Caco-2 (cell line): ENCODE data around the gene COL4A6. TPM values are rescaled to one million over a fixed set of nuclear protein-coding genes. Genes with fewer than 3 reads are reported as not detected.

Experiments
- BruUV-seq: library from RNA; stranded (reverse); fragments of 400-500 nt; replicated peaks from 2 replicates; lab custom pipeline; 2021; lab: Mats Ljungman, UMichigan
- CTCF ChIA-PET: fragments of 300-600 bp; sonication (Branson Sonifier 250); formaldehyde crosslinking; loops from one replicate; lab custom pipeline; 2022; ENCODE audit warnings: antibody characterized with exemption; lab: Charles Lee
- POLR2A ChIA-PET: fragments of 300-600 bp; sonication (Branson Sonifier 250); formaldehyde crosslinking; loops from one replicate; lab custom pipeline; 2022; ENCODE audit warnings: antibody characterized with exemption; lab: Charles Lee
- DNase-seq, 2 experiments: peaks; one replicate each; pipeline versions ENCODE4 v3.0.0 to v3.0.0-alpha.2; 2020 to 2022
- H3K27me3 ChIP-seq: replicated peaks from 2 replicates; pipeline ENCODE4 v1.6.0; 2011; ENCODE audit warnings: low read length; ENCODE audit not compliant: control insufficient read depth, insufficient read depth
- H3K36me3 ChIP-seq: 2 replicates; pipeline ENCODE4 v1.5.1; 2011; ENCODE audit warnings: low read length; ENCODE audit not compliant: control insufficient read depth, insufficient read depth
- H3K4me1 ChIP-seq: fragments of 250-450 bp; sonication (Bioruptor Pico); 2 replicates; pipeline ENCODE4 v1.5.1; 2020; ENCODE audit warnings: mild to moderate bottlenecking
- H3K4me3 ChIP-seq: 2 replicates; pipeline ENCODE4 v1.5.1; 2011; ENCODE audit warnings: low read depth, mild to moderate bottlenecking, control low read depth, low read length
- H3K9me3 ChIP-seq: fragments of 250-450 bp; sonication (Bioruptor Pico); 2 replicates; pipeline ENCODE4 v1.5.1; 2020; ENCODE audit warnings: mild to moderate bottlenecking, moderate library complexity
- H3K27ac Mint-ChIP-seq: one replicate; pipeline ENCODE4 v1.8.0; 2022; ENCODE audit warnings: mixed read lengths; ENCODE audit not compliant: unreplicated experiment
- H3K27me3 Mint-ChIP-seq: one replicate; pipeline ENCODE4 v1.8.0; 2022; ENCODE audit warnings: mixed read lengths; ENCODE audit not compliant: insufficient read depth, unreplicated experiment
- H3K36me3 Mint-ChIP-seq: one replicate; pipeline ENCODE4 v1.8.0; 2022; ENCODE audit warnings: mild to moderate bottlenecking, mixed read lengths; ENCODE audit not compliant: insufficient read depth, unreplicated experiment
- H3K4me1 Mint-ChIP-seq: one replicate; pipeline ENCODE4 v1.8.0; 2022; ENCODE audit warnings: low read depth, mixed read lengths; ENCODE audit not compliant: unreplicated experiment
- H3K4me3 Mint-ChIP-seq: one replicate; pipeline ENCODE4 v1.8.0; 2022; ENCODE audit warnings: mild to moderate bottlenecking, moderate library complexity, mixed read lengths; ENCODE audit not compliant: unreplicated experiment
- H3K9me3 Mint-ChIP-seq: one replicate; pipeline ENCODE4 v1.8.0; 2022; ENCODE audit warnings: mixed read lengths; ENCODE audit not compliant: unreplicated experiment
- intact Hi-C: fragments of 100-400 bp; cut with micrococcal nuclease; formaldehyde crosslinking; loops from one replicate; pipeline ENCODE4 v1.10.0; 2022; ENCODE audit not compliant: unreplicated experiment
- total RNA-seq: library from RNA; stranded (reverse); gene quantifications from 2 replicates; pipeline ENCODE4 v1.2.3, GENCODE V29; 2022
- TF ChIP-seq, protein P1 (sequence below), 2 experiments: fragments of 200-600 bp in 1 of 2; IDR thresholded peaks; 1 replicate in 1 of 2; 2 replicates in 1 of 2; pipeline versions ENCODE4 v1.5.1 to v1.8.0; 2011 to 2022; ENCODE audit warnings: antibody characterized with exemption in 1 of 2, control low read depth in 1 of 2, inconsistent platforms in 1 of 2, low read depth in 1 of 2, low read length in 1 of 2, mild to moderate bottlenecking in 1 of 2, moderate library complexity in 1 of 2; ENCODE audit not compliant: insufficient read depth in 1 of 2, severe bottlenecking in 1 of 2, unreplicated experiment in 1 of 2

COL4A6 gene
- total RNA-seq, 1 experiment from 2014 or later: 16.0 TPM

- POLR2A ChIA-PET: no interaction called here
- no peaks in the 10 kb centered on the region for H3K4me1 ChIP-seq
- Mint-ChIP-seq H3K4me3 (no peak overlapping the region), H3K9me3 (no peaks in the 10 kb centered on the region), H3K27ac (no peak overlapping the region), H3K36me3 (no peaks in the 10 kb centered on the region), H3K4me1 (no peaks in the 10 kb centered on the region), H3K27me3 (no peaks in the 10 kb centered on the region)
- no peaks in the 10 kb centered on the region for H3K9me3 ChIP-seq
- DNase-seq: no peak
- H3K36me3 ChIP-seq: no peaks in the 10 kb centered on the region
- BruUV-seq: no TSS peak
- TF ChIP-seq, protein P1, sequence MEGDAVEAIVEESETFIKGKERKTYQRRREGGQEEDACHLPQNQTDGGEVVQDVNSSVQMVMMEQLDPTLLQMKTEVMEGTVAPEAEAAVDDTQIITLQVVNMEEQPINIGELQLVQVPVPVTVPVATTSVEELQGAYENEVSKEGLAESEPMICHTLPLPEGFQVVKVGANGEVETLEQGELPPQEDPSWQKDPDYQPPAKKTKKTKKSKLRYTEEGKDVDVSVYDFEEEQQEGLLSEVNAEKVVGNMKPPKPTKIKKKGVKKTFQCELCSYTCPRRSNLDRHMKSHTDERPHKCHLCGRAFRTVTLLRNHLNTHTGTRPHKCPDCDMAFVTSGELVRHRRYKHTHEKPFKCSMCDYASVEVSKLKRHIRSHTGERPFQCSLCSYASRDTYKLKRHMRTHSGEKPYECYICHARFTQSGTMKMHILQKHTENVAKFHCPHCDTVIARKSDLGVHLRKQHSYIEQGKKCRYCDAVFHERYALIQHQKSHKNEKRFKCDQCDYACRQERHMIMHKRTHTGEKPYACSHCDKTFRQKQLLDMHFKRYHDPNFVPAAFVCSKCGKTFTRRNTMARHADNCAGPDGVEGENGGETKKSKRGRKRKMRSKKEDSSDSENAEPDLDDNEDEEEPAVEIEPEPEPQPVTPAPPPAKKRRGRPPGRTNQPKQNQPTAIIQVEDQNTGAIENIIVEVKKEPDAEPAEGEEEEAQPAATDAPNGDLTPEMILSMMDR (IDR thresholded peaks at IDR 0.05; ENCODE audit: insufficient read depth in 1 of 2, low read depth in 1 of 2, low read length in 1 of 2, severe bottlenecking in 1 of 2, unreplicated experiment in 1 of 2): no peak
- intact Hi-C loops: no loop called here
- H3K4me3 ChIP-seq: no peak overlapping the region
- CTCF ChIA-PET: no interaction called here
- no peaks in the 10 kb centered on the region for H3K27me3 ChIP-seq
These were observed 274.7 kb downstream of the COL4A6 start for GRCh38 chrX:108163333-108164082.

DNA sequence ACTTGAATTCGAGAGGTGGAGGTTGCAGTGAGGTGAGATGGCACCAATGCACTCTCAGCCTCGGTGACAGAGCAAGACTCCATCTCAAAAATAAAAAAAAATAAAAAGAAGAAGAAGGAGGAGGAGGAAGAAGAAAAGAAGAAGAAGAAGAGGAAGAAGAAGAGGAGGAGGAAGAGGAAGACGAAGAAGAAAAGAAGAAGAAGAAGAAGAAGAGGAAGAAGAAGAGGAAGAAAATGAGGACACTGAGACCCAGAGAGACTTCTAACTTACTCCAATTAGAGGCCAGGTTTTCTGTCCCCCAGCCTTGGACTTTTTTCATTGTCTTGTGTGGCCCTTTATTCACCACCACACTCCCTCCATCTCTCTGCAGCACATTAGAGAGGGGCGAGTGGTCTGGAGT lies 276.0 kb downstream of the COL4A6 start:
- no peaks in the 10 kb centered on the region for H3K27me3 ChIP-seq
- intact Hi-C loops: no loop called here
- TF ChIP-seq, protein P1 (IDR thresholded peaks at IDR 0.05; ENCODE audit: insufficient read depth in 1 of 2, low read depth in 1 of 2, low read length in 1 of 2, severe bottlenecking in 1 of 2, unreplicated experiment in 1 of 2): no peak
- Mint-ChIP-seq H3K27me3 (no peaks in the 10 kb centered on the region), H3K4me1 (no peaks in the 10 kb centered on the region), H3K4me3 (no peak overlapping the region), H3K9me3 (no peaks in the 10 kb centered on the region), H3K27ac (no peak overlapping the region), H3K36me3 (no peaks in the 10 kb centered on the region)
- no peak for DNase-seq
- H3K4me1 ChIP-seq: no peaks in the 10 kb centered on the region
- no peak overlapping the region for H3K4me3 ChIP-seq
- no peaks in the 10 kb centered on the region for H3K9me3 ChIP-seq
- ChIA-PET POLR2A (no interaction called here), CTCF (no interaction called here)
- H3K36me3 ChIP-seq: no peaks in the 10 kb centered on the region
- BruUV-seq: no TSS peak

DNA sequence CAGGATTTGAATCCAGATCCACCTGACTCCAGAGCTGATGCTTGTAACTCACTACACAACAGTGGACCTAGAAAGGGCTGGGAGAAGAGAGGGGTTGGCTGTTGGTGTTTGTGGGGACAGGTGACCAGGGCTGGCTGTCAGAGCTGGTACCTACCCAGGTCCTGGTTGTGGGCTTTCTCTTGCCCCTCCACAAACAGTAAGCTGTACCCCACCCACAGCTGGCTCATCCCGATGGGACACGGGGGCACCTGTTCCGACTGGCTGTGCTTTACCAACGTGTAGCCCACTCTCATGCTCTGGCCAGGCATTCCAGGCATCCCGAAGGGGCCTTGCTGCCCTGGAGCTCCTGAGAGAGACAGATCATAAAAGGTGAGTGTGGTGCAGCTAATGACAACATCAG lies 277.9 kb downstream of the COL4A6 start:
- H3K27me3 ChIP-seq: no peaks in the 10 kb centered on the region
- no peaks in the 10 kb centered on the region for H3K36me3 Mint-ChIP-seq
- POLR2A ChIA-PET: no interaction called here
- BruUV-seq: no TSS peak
- no peak overlapping the region for H3K4me3 Mint-ChIP-seq
- no peak overlapping the region for H3K27ac Mint-ChIP-seq
- no peak for DNase-seq
- H3K36me3 ChIP-seq: no peaks in the 10 kb centered on the region
- CTCF ChIA-PET: no interaction called here
- H3K9me3 Mint-ChIP-seq: no peaks in the 10 kb centered on the region
- intact Hi-C loops: no loop called here
- no peaks in the 10 kb centered on the region for H3K4me1 ChIP-seq
- H3K27me3 Mint-ChIP-seq: no peaks in the 10 kb centered on the region
- H3K4me3 ChIP-seq: no peak overlapping the region
- H3K9me3 ChIP-seq: no peaks in the 10 kb centered on the region
- H3K4me1 Mint-ChIP-seq: no peaks in the 10 kb centered on the region
- TF ChIP-seq, protein P1 (IDR thresholded peaks at IDR 0.05; ENCODE audit: insufficient read depth in 1 of 2, low read depth in 1 of 2, low read length in 1 of 2, severe bottlenecking in 1 of 2, unreplicated experiment in 1 of 2): no peak
